Naive B cell (primary cell): ENCODE measurements around the gene NPW. TPM values are rescaled to one million over a fixed set of nuclear protein-coding genes. Genes with fewer than 3 reads are reported as not detected.
"Not testable (repeated sequence)": the region's sequence is repeated elsewhere in the genome, so short reads cannot be mapped to it uniquely, and the experiment has no call there.

Source experiments
- ATAC-seq, 2 donors: fragments of 150-1000 bp; cut with Tn5 transposase; 2 replicates each; pipeline ENCODE4 v1.10.0; 2021; ENCODE audit warnings: low read depth in 2 of 2, mild to moderate bottlenecking in 2 of 2, moderate library complexity in 2 of 2
- DNase-seq: peaks from one replicate; pipeline ENCODE4 v3.0.0; 2022
- H3K27ac Mint-ChIP-seq, 6 donors: one replicate each; pipeline ENCODE4 v1.8.0; 2020 to 2022; ENCODE audit warnings: mild to moderate bottlenecking in 6 of 6, mixed read lengths in 6 of 6, moderate library complexity in 5 of 6, inconsistent platforms in 2 of 6
- H3K27me3 Mint-ChIP-seq, 3 donors: one replicate each; pipeline ENCODE4 v1.8.0; 2021 to 2022; ENCODE audit warnings: mixed read lengths in 3 of 3, mild to moderate bottlenecking in 1 of 3
- H3K36me3 Mint-ChIP-seq, 2 donors: one replicate each; pipeline ENCODE4 v1.8.0; 2020 to 2022; ENCODE audit warnings: mixed read lengths in 2 of 2, inconsistent platforms in 1 of 2, mild to moderate bottlenecking in 1 of 2
- H3K4me1 Mint-ChIP-seq, 3 donors: one replicate each; pipeline ENCODE4 v1.8.0; 2020 to 2022; ENCODE audit warnings: mixed read lengths in 3 of 3, inconsistent platforms in 1 of 3, mild to moderate bottlenecking in 1 of 3, moderate library complexity in 1 of 3
- H3K4me3 Mint-ChIP-seq, 8 donors: one replicate each; pipeline ENCODE4 v1.8.0; 2020 to 2022; ENCODE audit warnings: mild to moderate bottlenecking in 8 of 8, mixed read lengths in 8 of 8, moderate library complexity in 8 of 8, inconsistent platforms in 2 of 8
- H3K9me3 Mint-ChIP-seq, 7 donors: one replicate each; pipeline ENCODE4 v1.8.0; 2020 to 2022; ENCODE audit warnings: mixed read lengths in 7 of 7, mild to moderate bottlenecking in 5 of 7, inconsistent platforms in 2 of 7, moderate library complexity in 1 of 7
- polyA plus RNA-seq, 6 donors: library from polyadenylated mRNA; unstranded; fragments of 300-500 nt; fragmentation: Illumina TruSeq; gene quantifications; one replicate each; pipeline ENCODE4 v1.2.3, GENCODE V29; 2021; ENCODE audit warnings: low read depth in 6 of 6

Gene NPW
- polyA plus RNA-seq, 6 donors from 2014 or later: not detected

GRCh38 chr16:2008631-2009163, 10.9 kb upstream of the NPW start:
- H3K27me3 Mint-ChIP-seq: no peaks in the 10 kb centered on the region
- H3K9me3 Mint-ChIP-seq: no peaks in the 10 kb centered on the region
- H3K27ac Mint-ChIP-seq: peak overlapping the region; percentile 10 to 60 (median 34)
- peak overlapping the region; percentile 65 to 93 (median 82) for H3K4me3 Mint-ChIP-seq
- H3K36me3 Mint-ChIP-seq: no peaks in the 10 kb centered on the region
- DNase-seq: no peak
- ATAC-seq: no peak
- peaks cover 38 to 58% (median 38%) of the 10 kb centered on the region in 3 donors for H3K4me1 Mint-ChIP-seq

GRCh38 chr16:2009164-2009711, 10.3 kb upstream of the NPW start:
- Mint-ChIP-seq H3K4me1 (peaks cover 38 to 54% (median 38%) of the 10 kb centered on the region in 3 donors), H3K9me3 (no peaks in the 10 kb centered on the region), H3K4me3 (peak overlapping the region; percentile 65 to 93 (median 82)), H3K36me3 (no peaks in the 10 kb centered on the region), H3K27me3 (no peaks in the 10 kb centered on the region), H3K27ac (peak overlapping the region in 4 of 6 donors; percentile 17 to 90 (median 43))
- peak; percentile 47 to 50 for ATAC-seq
- no peak for DNase-seq

GRCh38 chr16:2009791-2010510, 9.6 kb upstream of the NPW start, which contains the start of gene ZNF598:
Gene ZNF598, minus strand, starts transcription at chr16:2009821.
- H3K27me3 Mint-ChIP-seq: no peaks in the 10 kb centered on the region
- peak within 1 kb of the TSS; percentile 81 to 97 (median 93) for H3K4me3 Mint-ChIP-seq
- peaks cover 38 to 47% (median 38%) of the 10 kb centered on the region in 3 donors for H3K4me1 Mint-ChIP-seq
- ATAC-seq (peak; percentile 96 to 97), DNase-seq (peak; percentile 80)
- H3K9me3 Mint-ChIP-seq: no peaks in the 10 kb centered on the region
- H3K36me3 Mint-ChIP-seq: no peaks in the 10 kb centered on the region
- H3K27ac Mint-ChIP-seq: peak within 1 kb of the TSS; percentile 90 to 98 (median 97)

- H3K27ac Mint-ChIP-seq: peak overlapping the region in 1 of 6 donors; percentile 51
- peak overlapping the region in 2 of 8 donors; percentile 9 to 41 for H3K4me3 Mint-ChIP-seq
- not testable (repeated sequence) for ATAC-seq, H3K36me3 Mint-ChIP-seq, H3K9me3 Mint-ChIP-seq, DNase-seq, H3K27me3 Mint-ChIP-seq
- H3K4me1 Mint-ChIP-seq: peaks cover 24 to 29% (median 27%) of the 10 kb centered on the region in 3 donors
Measured at GRCh38 chr16:2011726-2012125, 7.9 kb upstream of the NPW start.

- no peak for DNase-seq
- H3K9me3 Mint-ChIP-seq: no peaks in the 10 kb centered on the region
- H3K27me3 Mint-ChIP-seq: peaks cover 0 to 14% (median 9%) of the 10 kb centered on the region in 3 donors
- no peaks in the 10 kb centered on the region for H3K36me3 Mint-ChIP-seq
- peaks cover 8 to 11% (median 11%) of the 10 kb centered on the region in 3 donors for H3K4me1 Mint-ChIP-seq
- no peak for ATAC-seq
- peak overlapping the region in 1 of 6 donors; percentile 83 for H3K27ac Mint-ChIP-seq
- H3K4me3 Mint-ChIP-seq: peak overlapping the region in 2 of 8 donors; percentile 33 to 57
Measured at GRCh38 chr16:2013527-2013926, 6.1 kb upstream of the NPW start.

GRCh38 chr16:2015117-2015946, 4.3 kb upstream of the NPW start:
- peaks cover 0 to 24% (median 16%) of the 10 kb centered on the region in 3 donors for H3K27me3 Mint-ChIP-seq
- peak overlapping the region in 1 of 6 donors; percentile 9 for H3K27ac Mint-ChIP-seq
- peaks cover 0 to 2% (median under 1%) of the 10 kb centered on the region in 3 donors for H3K4me1 Mint-ChIP-seq
- H3K9me3 Mint-ChIP-seq: no peaks in the 10 kb centered on the region
- peak overlapping the region in 1 of 8 donors; percentile 60 for H3K4me3 Mint-ChIP-seq
- ATAC-seq (no peak), DNase-seq (no peak)
- H3K36me3 Mint-ChIP-seq: no peaks in the 10 kb centered on the region

GRCh38 chr16:2015947-2016208, 3.7 kb upstream of the NPW start:
- Mint-ChIP-seq H3K27me3 (peaks cover 0 to 30% (median 16%) of the 10 kb centered on the region in 3 donors), H3K4me3 (no peak overlapping the region), H3K36me3 (no peaks in the 10 kb centered on the region), H3K27ac (no peak overlapping the region), H3K9me3 (no peaks in the 10 kb centered on the region), H3K4me1 (peaks cover 0 to 5% (median 5%) of the 10 kb centered on the region in 3 donors)
- DNase-seq (no peak), ATAC-seq (no peak)

- Mint-ChIP-seq H3K36me3 (no peaks in the 10 kb centered on the region), H3K27ac (no peak overlapping the region), H3K27me3 (peaks cover 0 to 36% (median 20%) of the 10 kb centered on the region in 3 donors), H3K4me1 (peaks cover 0 to 8% (median 5%) of the 10 kb centered on the region in 3 donors), H3K4me3 (no peak overlapping the region), H3K9me3 (no peaks in the 10 kb centered on the region)
- DNase-seq: no peak
- no peak for ATAC-seq
Measured at GRCh38 chr16:2016407-2016922, 3.1 kb upstream of the NPW start.

GRCh38 chr16:2019921-2020831, 591 bp downstream of the NPW start:
- H3K9me3 Mint-ChIP-seq: peaks cover 0 to 1% (median 0%) of the 10 kb centered on the region in 7 donors
- H3K4me1 Mint-ChIP-seq: peaks cover 16 to 24% (median 22%) of the 10 kb centered on the region in 3 donors
- H3K27ac Mint-ChIP-seq: peak overlapping the region in 1 of 6 donors; percentile 76
- peak overlapping the region in 6 of 8 donors; percentile 45 to 70 (median 54) for H3K4me3 Mint-ChIP-seq
- ATAC-seq (no peak), DNase-seq (no peak)
- H3K27me3 Mint-ChIP-seq: peaks cover 11 to 63% (median 44%) of the 10 kb centered on the region in 3 donors
- H3K36me3 Mint-ChIP-seq: no peaks in the 10 kb centered on the region

GRCh38 chr16:2022723-2023091, 3.1 kb downstream of the NPW start:
- H3K9me3 Mint-ChIP-seq: peaks cover 0 to 1% (median 0%) of the 10 kb centered on the region in 7 donors
- H3K4me3 Mint-ChIP-seq: peak overlapping the region; percentile 34 to 89 (median 82)
- peak overlapping the region in 3 of 6 donors; percentile 69 to 84 (median 76) for H3K27ac Mint-ChIP-seq
- peaks cover 16 to 69% (median 52%) of the 10 kb centered on the region in 3 donors for H3K27me3 Mint-ChIP-seq
- ATAC-seq (peak; percentile 34 to 36), DNase-seq (no peak)
- H3K4me1 Mint-ChIP-seq: peaks cover 22 to 30% (median 28%) of the 10 kb centered on the region in 3 donors
- H3K36me3 Mint-ChIP-seq: no peaks in the 10 kb centered on the region

- peak; percentile 92 for DNase-seq
- H3K27me3 Mint-ChIP-seq: peaks cover 17 to 70% (median 46%) of the 10 kb centered on the region in 3 donors
- H3K36me3 Mint-ChIP-seq: no peaks in the 10 kb centered on the region
- peaks cover 22 to 34% (median 29%) of the 10 kb centered on the region in 3 donors for H3K4me1 Mint-ChIP-seq
- peak overlapping the region; percentile 63 to 91 (median 76) for H3K27ac Mint-ChIP-seq
- peak overlapping the region; percentile 34 to 89 (median 82) for H3K4me3 Mint-ChIP-seq
- H3K9me3 Mint-ChIP-seq: peaks cover 0 to 1% (median 0%) of the 10 kb centered on the region in 7 donors
- peak; percentile 69 to 76 for ATAC-seq
Measured at GRCh38 chr16:2023092-2024031, 3.8 kb downstream of the NPW start.
